HG03196 (cell line): ENCODE measurements around the gene FZD8.

ENCODE experiments used
- ATAC-seq: cut with Tn5 transposase; IDR thresholded peaks from one replicate; pipeline ENCODE4 v1.9.1; 2021; ENCODE audit not compliant: unreplicated experiment

FZD8 gene

DNA sequence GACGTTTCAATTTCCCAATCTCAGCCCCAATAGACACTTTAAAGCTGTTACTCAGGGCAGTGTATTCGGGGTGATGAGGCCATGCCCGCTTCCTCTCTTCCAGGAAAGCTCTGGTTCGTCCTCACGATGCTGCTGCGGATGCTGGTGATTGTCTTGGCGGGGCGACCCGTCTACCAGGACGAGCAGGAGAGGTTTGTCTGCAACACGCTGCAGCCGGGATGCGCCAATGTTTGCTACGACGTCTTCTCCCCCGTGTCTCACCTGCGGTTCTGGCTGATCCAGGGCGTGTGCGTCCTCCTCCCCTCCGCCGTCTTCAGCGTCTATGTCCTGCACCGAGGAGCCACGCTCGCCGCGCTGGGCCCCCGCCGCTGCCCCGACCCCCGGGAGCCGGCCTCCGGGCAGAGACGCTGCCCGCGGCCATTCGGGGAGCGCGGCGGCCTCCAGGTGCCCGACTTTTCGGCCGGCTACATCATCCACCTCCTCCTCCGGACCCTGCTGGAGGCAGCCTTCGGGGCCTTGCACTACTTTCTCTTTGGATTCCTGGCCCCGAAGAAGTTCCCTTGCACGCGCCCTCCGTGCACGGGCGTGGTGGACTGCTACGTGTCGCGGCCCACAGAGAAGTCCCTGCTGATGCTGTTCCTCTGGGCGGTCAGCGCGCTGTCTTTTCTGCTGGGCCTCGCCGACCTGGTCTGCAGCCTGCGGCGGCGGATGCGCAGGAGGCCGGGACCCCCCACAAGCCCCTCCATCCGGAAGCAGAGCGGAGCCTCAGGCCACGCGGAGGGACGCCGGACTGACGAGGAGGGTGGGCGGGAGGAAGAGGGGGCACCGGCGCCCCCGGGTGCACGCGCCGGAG lies 34.4 kb downstream of the FZD8 start:
- no peak for ATAC-seq

DNA sequence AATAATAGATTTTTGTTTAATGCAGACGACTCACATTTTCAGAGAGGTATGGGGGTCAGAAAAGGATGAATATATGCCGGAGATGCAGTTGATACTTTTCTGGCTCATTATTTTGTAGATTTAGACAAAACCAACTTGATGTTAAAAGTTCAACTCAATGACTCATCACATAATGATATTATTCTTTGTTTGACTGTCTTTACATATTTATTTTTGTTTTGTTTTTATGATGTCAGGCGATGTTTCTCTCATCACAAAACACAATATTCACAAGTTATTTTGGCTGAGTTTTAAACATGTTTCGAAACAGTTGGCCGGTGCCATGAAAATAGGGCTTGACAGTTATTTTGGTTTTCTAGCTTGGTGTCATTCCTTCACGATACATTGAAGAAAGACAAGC lies 35.7 kb downstream of the FZD8 start:
- no peak for ATAC-seq

DNA sequence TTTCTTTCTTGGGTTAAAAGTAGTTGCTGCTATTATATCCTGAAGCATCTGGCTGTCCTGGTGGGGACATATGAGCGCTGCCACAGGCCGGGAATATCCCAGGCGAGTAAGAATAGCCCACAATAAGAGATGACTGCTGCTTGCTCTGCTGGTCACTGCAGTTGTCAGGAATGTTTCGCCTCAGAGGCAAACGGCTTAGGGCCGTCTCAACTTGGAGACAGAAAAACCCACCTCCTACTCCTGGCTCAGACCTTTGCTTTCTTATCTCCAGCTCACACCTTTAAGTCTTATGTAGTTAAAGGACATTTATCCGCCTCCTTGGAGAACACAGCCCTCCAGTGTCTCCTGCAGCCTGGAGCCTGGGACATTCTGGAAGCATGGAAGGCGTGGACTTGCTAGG lies 36.9 kb downstream of the FZD8 start, which contains the start of gene GJD4:
Gene GJD4 (plus strand): TSS at position 151 of the 400 bp plus-strand sequence. CDS start 227 bp downstream, at position 378.
- ATAC-seq = no peak

DNA sequence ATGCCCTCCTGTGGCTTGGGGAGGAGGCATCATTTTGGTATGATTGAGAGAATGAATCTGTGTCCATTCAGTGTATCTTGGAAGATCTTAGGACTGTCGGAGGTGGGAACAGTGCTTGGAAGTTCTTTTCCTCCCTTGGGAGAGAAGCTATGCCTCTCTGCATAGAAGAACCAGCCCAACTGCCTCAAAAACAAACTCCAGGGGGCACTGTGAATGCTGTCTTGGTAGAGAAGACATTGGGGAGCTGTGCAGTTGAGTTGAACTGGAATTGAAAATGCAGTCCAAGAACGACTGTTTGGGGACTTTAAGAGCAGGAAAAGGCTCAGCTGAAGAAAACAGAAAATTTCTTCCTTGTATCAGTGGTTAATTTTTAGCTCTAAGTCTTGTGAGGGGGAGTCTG lies 41.9 kb downstream of the FZD8 start:
- ATAC-seq = no peak

DNA sequence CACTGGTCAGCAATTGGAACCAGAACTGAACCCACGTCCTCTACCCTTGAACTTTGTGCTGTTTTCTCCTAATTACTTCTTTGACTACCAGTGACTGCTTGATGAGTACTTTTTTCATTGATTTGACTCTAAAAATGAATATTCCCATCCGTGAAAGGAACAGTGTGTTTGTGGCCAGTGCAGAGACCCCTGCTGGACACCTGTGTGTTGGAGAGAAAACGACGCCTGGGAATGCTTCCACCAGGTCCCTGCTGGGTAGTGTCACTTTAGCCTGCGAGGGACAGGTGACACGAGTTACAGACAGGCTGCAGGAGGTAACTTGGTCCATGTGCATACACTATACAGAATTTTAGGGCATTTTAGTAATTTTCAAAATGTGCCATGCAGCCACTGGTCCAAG lies 43.7 kb downstream of the FZD8 start:
- ATAC-seq = no peak

DNA sequence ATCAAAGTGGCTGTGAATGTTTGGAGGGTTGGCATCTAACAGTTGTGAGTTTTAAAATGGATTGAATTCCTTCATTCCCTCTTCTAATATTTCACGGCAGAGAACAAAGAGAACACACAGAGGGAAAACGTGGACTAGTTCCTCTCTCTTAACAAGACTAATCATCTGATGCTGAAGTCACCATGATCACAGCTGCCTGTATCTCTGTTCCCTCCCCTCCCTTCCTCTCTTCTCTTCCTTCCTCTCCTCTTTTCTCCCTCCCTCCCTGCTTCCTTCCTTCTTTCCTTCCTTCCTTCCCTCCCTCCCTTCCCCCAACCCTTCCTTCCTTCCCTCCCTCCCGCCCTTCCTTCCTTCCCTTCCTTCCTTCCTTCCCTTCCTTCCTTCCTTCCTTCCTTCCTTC lies 47.0 kb downstream of the FZD8 start:
- ATAC-seq = no peak

DNA sequence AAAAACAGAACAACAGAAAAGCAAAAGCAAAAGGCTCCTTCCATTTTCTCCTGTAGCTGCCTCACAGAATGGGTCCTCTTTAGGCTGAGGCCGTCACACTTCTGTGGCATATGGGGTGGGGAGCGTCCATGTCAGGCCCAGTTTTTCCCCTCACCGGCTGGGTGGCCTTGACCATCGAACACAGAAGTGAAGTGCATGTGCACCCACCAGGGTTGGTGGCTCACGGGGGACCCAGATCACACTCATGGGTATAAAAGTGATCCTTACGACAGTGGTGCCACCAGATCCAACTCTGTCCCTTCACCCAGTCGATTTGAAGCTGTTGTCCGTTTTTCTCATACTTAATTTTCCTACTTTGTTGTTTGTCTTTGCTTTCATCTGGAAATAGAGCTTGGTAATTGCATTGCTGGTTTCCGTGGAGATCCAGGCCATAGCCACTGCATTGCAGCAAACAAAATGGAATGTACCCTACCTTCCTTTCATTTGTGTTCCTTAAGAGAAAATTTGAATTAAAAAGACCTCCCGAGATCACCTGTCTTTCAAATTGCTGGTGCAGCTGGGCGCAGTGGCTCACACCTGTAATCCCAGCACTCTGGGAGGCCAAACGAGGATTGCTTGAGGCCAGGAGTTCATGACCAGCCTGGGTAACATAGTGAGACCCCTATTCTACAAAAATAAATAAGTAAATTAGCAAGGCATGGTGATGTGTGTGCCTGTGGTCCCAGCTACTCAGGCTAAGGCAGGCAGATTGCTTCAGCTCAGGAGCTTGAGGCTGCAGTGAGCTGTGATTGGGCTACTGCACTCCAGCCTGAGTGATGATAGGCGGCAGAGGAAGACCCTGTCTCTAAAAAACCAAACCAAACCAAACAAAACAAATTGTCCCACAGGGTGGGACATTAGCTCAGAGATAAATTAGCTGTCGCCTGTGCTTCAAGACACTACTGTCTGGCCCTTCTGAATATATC lies 47.7 kb downstream of the FZD8 start:
- ATAC-seq = no peak

DNA sequence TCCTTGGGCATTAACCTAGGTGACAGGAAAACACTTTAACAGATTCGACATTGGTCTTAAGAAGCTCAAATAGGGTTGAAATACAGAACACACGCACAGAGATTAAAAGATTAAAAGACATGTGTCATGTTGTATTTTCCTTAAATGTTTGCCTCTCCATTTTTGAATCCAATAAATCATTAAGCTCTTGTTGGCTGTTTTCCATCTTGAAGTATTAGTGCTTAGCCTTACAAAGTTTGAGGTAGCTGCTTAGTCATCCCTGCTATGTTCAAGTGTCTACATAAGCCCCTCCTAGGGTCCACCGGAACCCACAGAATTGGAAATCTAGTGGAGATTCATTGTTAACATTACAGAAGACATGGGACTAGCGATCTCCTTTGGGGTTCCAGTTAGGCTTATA lies 49.7 kb downstream of the FZD8 start:
- no peak for ATAC-seq

DNA sequence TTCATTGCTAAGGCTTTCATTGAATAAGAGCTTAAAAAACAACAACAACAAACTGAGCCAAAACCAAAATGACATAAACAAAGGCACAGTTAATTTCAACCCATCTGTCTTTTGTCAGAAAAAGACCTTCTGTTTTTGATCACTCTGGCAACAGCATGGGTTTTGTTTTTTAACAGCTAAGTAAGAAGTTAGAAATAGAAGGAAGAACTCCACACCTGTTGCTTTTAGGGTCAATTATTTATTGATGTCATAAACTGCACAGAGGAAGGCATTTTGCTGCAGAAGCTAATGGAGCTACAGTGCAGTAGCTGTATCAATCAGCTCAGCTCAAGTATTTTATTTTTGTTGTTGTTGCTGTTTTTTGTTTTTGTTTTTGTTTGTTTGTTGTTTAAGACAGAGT lies 53.3 kb downstream of the FZD8 start:
- no peak for ATAC-seq
